HepG2 (cell line): ENCODE data around the gene DNAH9. TPM values are rescaled to one million over a fixed set of nuclear protein-coding genes. Genes with fewer than 3 reads are reported as not detected.

Experiments used
- ATAC-seq: fragments of 200-7000 bp; cut with Tn5 transposase; 3 replicates; pipeline ENCODE4 v1.9.1; 2020; ENCODE audit warnings: mild to moderate bottlenecking, moderate library complexity
- BruUV-seq: library from RNA; stranded (reverse); fragments of 400-500 nt; replicated peaks from 2 replicates; lab custom pipeline; 2021; lab: Mats Ljungman, UMichigan
- CTCF ChIA-PET: fragments of 300-600 bp; formaldehyde crosslinking; extraction: SDS; loops from one replicate; lab custom pipeline; 2021; ENCODE audit warnings: low total read pairs, inconsistent platforms, low intra/inter-chr PET ratio; lab: Yijun Ruan, JAX
- POLR2A ChIA-PET: fragments of 350-600 bp; sonication (Branson Sonifier 250); formaldehyde crosslinking; loops from one replicate; lab custom pipeline; 2020; ENCODE audit warnings: antibody characterized with exemption, inconsistent platforms; lab: Yijun Ruan, JAX
- DNase-seq: peaks from one replicate; pipeline ENCODE4 v3.0.0-alpha.2; 2015; ENCODE audit warnings: low spot score
- FAIRE-seq: peaks from 3 replicates; lab custom pipeline; 2011; peaks lifted over from hg19 to GRCh38; lab: Jason Lieb, UNC
- H2AFZ ChIP-seq: one replicate; pipeline ENCODE4 v1.6.1; 2011; ENCODE audit warnings: low read length, inconsistent platforms
- H3K27ac ChIP-seq: fragments of 300-600 bp; 3 replicates; pipeline ENCODE4 v1.8.0; 2011; ENCODE audit warnings: mixed run types, mild to moderate bottlenecking, mixed read lengths, low read length, inconsistent platforms; ENCODE audit not compliant: insufficient read depth; ENCODE audit errors: extremely low read length
- H3K27me3 ChIP-seq, 2 experiments: fragments of 200-600 bp in 1 of 2; 2 replicates in 1 of 2; 3 replicates in 1 of 2; pipeline versions ENCODE4 v1.6.0 to v1.8.0; 2011; ENCODE audit warnings: low read length in 2 of 2, mild to moderate bottlenecking in 2 of 2, moderate library complexity in 2 of 2, inconsistent platforms in 1 of 2; ENCODE audit not compliant: insufficient read depth in 2 of 2, control insufficient read depth in 1 of 2
- H3K36me3 ChIP-seq, 2 experiments: fragments of 200-600 bp in 1 of 2; replicated peaks in 1 of 2; 2 replicates in 1 of 2; 3 replicates in 1 of 2; pipeline versions ENCODE4 v1.5.1 to v1.8.0; 2011; ENCODE audit warnings: low read length in 2 of 2, inconsistent platforms in 1 of 2; ENCODE audit not compliant: insufficient read depth in 2 of 2, control insufficient read depth in 1 of 2
- H3K4me1 ChIP-seq: 2 replicates; pipeline ENCODE4 v1.5.1; 2012; ENCODE audit warnings: low read length, inconsistent platforms; ENCODE audit not compliant: insufficient read depth
- H3K4me2 ChIP-seq: 2 replicates; pipeline ENCODE4 v1.6.0; 2011; ENCODE audit warnings: low read depth, low read length, inconsistent platforms
- H3K4me3 ChIP-seq, 3 experiments: fragments of 200-600 bp in 1 of 3; sonication (generic), shearing (Covaris generic) in 1 of 3; replicated peaks in 1 of 3; 2 replicates each; pipeline ENCODE4 v1.5.1; 2011 to 2016; ENCODE audit warnings: low read length in 3 of 3, inconsistent platforms in 2 of 3, low read depth in 2 of 3, mild to moderate bottlenecking in 2 of 3, control low read depth in 1 of 3, mixed read lengths in 1 of 3; ENCODE audit not compliant: insufficient read depth in 1 of 3
- H3K79me2 ChIP-seq: one replicate; pipeline ENCODE4 v1.6.1; 2011; ENCODE audit warnings: low read length, inconsistent platforms; ENCODE audit not compliant: insufficient read depth
- H3K9ac ChIP-seq: 2 replicates; pipeline ENCODE4 v1.6.0; 2011; ENCODE audit warnings: mild to moderate bottlenecking, low read depth, low read length, inconsistent platforms; ENCODE audit not compliant: insufficient read depth
- H3K9me3 ChIP-seq: 2 replicates; pipeline ENCODE4 v1.5.1; 2012; ENCODE audit warnings: mild to moderate bottlenecking, low read length
- H4K20me1 ChIP-seq: 2 replicates; pipeline ENCODE4 v1.6.0; 2011; ENCODE audit warnings: inconsistent platforms, mild to moderate bottlenecking, low read length, moderate library complexity; ENCODE audit not compliant: insufficient read depth
- ARID5B ChIP-seq: IDR thresholded peaks from 2 replicates; pipeline ENCODE4 v1.4.0; 2020; ENCODE audit warnings: mild to moderate bottlenecking, missing genetic modification reagents
- CENPX ChIP-seq: sonication (generic); formaldehyde crosslinking; IDR thresholded peaks from 2 replicates; pipeline ENCODE4 v1.9.0; 2021; ENCODE audit warnings: mild to moderate bottlenecking, missing genetic modification reagents, moderate library complexity
- HNF1B ChIP-seq: sonication (generic); formaldehyde crosslinking; IDR thresholded peaks from 2 replicates; pipeline ENCODE4 v1.5.1; 2020; ENCODE audit warnings: mild to moderate bottlenecking, moderate library complexity, missing genetic modification reagents
- JDP2 ChIP-seq: sonication (generic); formaldehyde crosslinking; IDR thresholded peaks from 2 replicates; pipeline ENCODE4 v1.8.1; 2022; ENCODE audit warnings: missing genetic modification reagents, borderline replicate concordance
- ZNF350 ChIP-seq: sonication (generic); formaldehyde crosslinking; IDR thresholded peaks from 2 replicates; pipeline ENCODE4 v1.4.0; 2020; ENCODE audit warnings: mild to moderate bottlenecking, low read depth, missing genetic modification reagents, borderline replicate concordance
- ZNF775 ChIP-seq: sonication (generic); formaldehyde crosslinking; IDR thresholded peaks from 2 replicates; pipeline ENCODE4 v1.4.0; 2020; ENCODE audit warnings: missing genetic modification reagents, mild to moderate bottlenecking, moderate library complexity, borderline replicate concordance
- WGBS: methylation state at CpG from one replicate; pipeline ENCODE4 v1.1.6; 2017; ENCODE audit warnings: low lambda C conversion rate; 5-methylcytosine and 5-hydroxymethylcytosine counted together
- in situ Hi-C: cut with HindIII; loops from 2 replicates; pipeline ENCODE4 v1.10.0; 2017; ENCODE audit warnings: low pct_unique_long_range_greater_than_20kb; ENCODE audit not compliant: extremely low pct_ligation_motif_present
- intact Hi-C: fragments of 100-400 bp; cut with micrococcal nuclease; formaldehyde crosslinking; loops from one replicate; pipeline ENCODE4 v1.10.0; 2022; ENCODE audit not compliant: unreplicated experiment
- polyA plus RNA-seq, 8 experiments: library from polyadenylated mRNA; depleted of rRNA in 3 of 8; stranded (reverse) in 7 of 8; unstranded in 1 of 8; fragments of >200 nt; fragmentation: Illumina TruSeq in 4 of 8; extraction: Trizol in 4 of 8; gene quantifications; 2 replicates each; pipeline versions ENCODE4 v1.2.1 to v1.2.3, GENCODE V29; 2011 to 2016; ENCODE audit warnings: low read depth in 4 of 8, missing spikeins in 1 of 8, mixed read lengths in 1 of 8; ENCODE audit not compliant: insufficient read depth in 1 of 8
- total RNA-seq, 5 experiments: library from RNA; depleted of rRNA; stranded (reverse); fragments of >200 nt; fragmentation: Illumina TruSeq; extraction: Trizol; gene quantifications; 2 replicates each; pipeline ENCODE4 v1.2.3, GENCODE V29; 2016; ENCODE audit warnings: low read depth in 1 of 5

Gene DNAH9
- total and polyA plus RNA-seq, 2 of the 13 experiments (the other 11 are each of a cell fraction or from before 2014, with no cell fraction given), result not detected

- no TSS peak for BruUV-seq
- Histone ChIP-seq H3K9me3 (no peaks in the 10 kb centered on the region), H3K4me3 (no peak overlapping the region), H3K9ac (no peak overlapping the region), H3K36me3 (no peaks in the 10 kb centered on the region), H3K27me3 (peaks cover 3 to 8% of the 10 kb centered on the region in 2 experiments; a peak in 2 of 5 replicates), H3K4me1 (no peaks in the 10 kb centered on the region), H2AFZ (no peak overlapping the region), H3K4me2 (no peak overlapping the region), H3K27ac (no peak overlapping the region), H3K79me2 (no peaks in the 10 kb centered on the region), H4K20me1 (no peaks in the 10 kb centered on the region)
- DNase-seq (no peak), FAIRE-seq (no peak), ATAC-seq (no peak)
- intact Hi-C loops (no loop called here), in situ Hi-C loops (no loop called here)
- CTCF ChIA-PET, result no interaction called here
- WGBS, result 60% methylated on average over 9 of the region's 19 CpGs
- POLR2A ChIA-PET, result no interaction called here
- no peak for TF ChIP-seq CENPX (CRISPR knock-in tag)
- TF ChIP-seq ZNF775 (CRISPR knock-in tag), result no peak
- TF ChIP-seq ZNF350 (CRISPR knock-in tag), result no peak
- TF ChIP-seq ARID5B, result no peak
- no peak for TF ChIP-seq HNF1B (CRISPR knock-in tag)
- TF ChIP-seq JDP2, result no peak
- TF ChIP-seq, all 625 proteins: peak for 0
Measured at GRCh38 chr17:11768981-11769380, 170.7 kb downstream of the DNAH9 start.
